H9 (cell line): ENCODE data around the gene ZMYND8. TPM values are rescaled to one million over a fixed set of nuclear protein-coding genes. Genes with fewer than 3 reads are reported as not detected.
A peak's percentile ranks its signal among the peaks of the same experiment; 100 is the strongest.

Experiments
- DNase-seq: peaks from one replicate; pipeline ENCODE4 v3.0.0-alpha.2; 2017
- H2AFZ ChIP-seq: one replicate; pipeline ENCODE4 v1.6.1; 2013; ENCODE audit warnings: mild to moderate bottlenecking, low read length, control low read depth, moderate library complexity
- H2AK5ac ChIP-seq: 2 replicates; pipeline ENCODE4 v1.6.1; 2013; ENCODE audit warnings: low read length, control low read depth, mixed read lengths; ENCODE audit not compliant: insufficient read length
- H2BK120ac ChIP-seq: one replicate; pipeline ENCODE4 v1.6.1; 2013; ENCODE audit warnings: low read depth, mild to moderate bottlenecking, low read length, control low read depth, inconsistent platforms; ENCODE audit not compliant: poor library complexity, severe bottlenecking
- H2BK12ac ChIP-seq: 2 replicates; pipeline ENCODE4 v1.6.1; 2013; ENCODE audit warnings: low read length, control low read depth, mixed read lengths, low read depth; ENCODE audit not compliant: insufficient read length
- H2BK15ac ChIP-seq: 2 replicates; pipeline ENCODE4 v1.6.1; 2013; ENCODE audit warnings: low read depth, low read length, control low read depth
- H2BK20ac ChIP-seq: one replicate; pipeline ENCODE4 v1.6.1; 2013; ENCODE audit warnings: low read depth, mild to moderate bottlenecking, low read length, control low read depth, inconsistent platforms; ENCODE audit not compliant: poor library complexity, severe bottlenecking
- H2BK5ac ChIP-seq: 2 replicates; pipeline ENCODE4 v1.6.1; 2013; ENCODE audit warnings: low read length, control low read depth, mixed read lengths; ENCODE audit not compliant: insufficient read length
- H3K14ac ChIP-seq: 2 replicates; pipeline ENCODE4 v1.6.1; 2013; ENCODE audit warnings: low read length, control low read depth; ENCODE audit not compliant: insufficient read depth
- H3K18ac ChIP-seq: 2 replicates; pipeline ENCODE4 v1.6.1; 2013; ENCODE audit warnings: low read depth, mild to moderate bottlenecking, mixed read lengths, low read length, control low read depth; ENCODE audit not compliant: insufficient read length
- H3K23ac ChIP-seq: 2 replicates; pipeline ENCODE4 v1.6.1; 2013; ENCODE audit warnings: low read length, control low read depth, mixed read lengths, low read depth; ENCODE audit not compliant: insufficient read length
- H3K23me2 ChIP-seq: 2 replicates; pipeline ENCODE4 v1.6.1; 2013; ENCODE audit warnings: low read depth, mild to moderate bottlenecking, mixed read lengths, low read length, control low read depth; ENCODE audit not compliant: insufficient read length, poor library complexity, severe bottlenecking
- H3K27ac ChIP-seq: 2 replicates; pipeline ENCODE4 v1.5.1; 2013; ENCODE audit warnings: low read length, control low read depth, mixed read lengths, low read depth; ENCODE audit not compliant: insufficient read length
- H3K27me3 ChIP-seq: 2 replicates; pipeline ENCODE4 v1.6.1; 2013; ENCODE audit warnings: low read length, control low read depth, inconsistent platforms; ENCODE audit not compliant: insufficient read depth
- H3K4ac ChIP-seq: 2 replicates; pipeline ENCODE4 v1.6.1; 2013; ENCODE audit warnings: low read depth, mild to moderate bottlenecking, control low read depth, inconsistent platforms, low read length, moderate library complexity
- H3K4me1 ChIP-seq: 2 replicates; pipeline ENCODE4 v1.6.1; 2013; ENCODE audit warnings: low read length, control low read depth, inconsistent platforms; ENCODE audit not compliant: insufficient read depth
- H3K4me2 ChIP-seq: 2 replicates; pipeline ENCODE4 v1.6.1; 2013; ENCODE audit warnings: low read length, control low read depth, mixed read lengths; ENCODE audit not compliant: insufficient read length, insufficient read depth
- H3K56ac ChIP-seq: 2 replicates; pipeline ENCODE4 v1.6.1; 2013; ENCODE audit warnings: low read depth, mild to moderate bottlenecking, mixed read lengths, low read length, control low read depth; ENCODE audit not compliant: insufficient read length
- H3K79me1 ChIP-seq: 2 replicates; pipeline ENCODE4 v1.6.1; 2013; ENCODE audit warnings: low read depth, mild to moderate bottlenecking, moderate library complexity, low read length, control low read depth, inconsistent platforms; ENCODE audit not compliant: insufficient read depth, poor library complexity, severe bottlenecking
- H3K79me2 ChIP-seq: 2 replicates; pipeline ENCODE4 v1.6.1; 2013; ENCODE audit warnings: low read length, control low read depth, inconsistent platforms; ENCODE audit not compliant: insufficient read depth
- H3K9ac ChIP-seq: 2 replicates; pipeline ENCODE4 v1.6.1; 2013; ENCODE audit warnings: low read length, control low read depth, mixed read lengths; ENCODE audit not compliant: insufficient read length; ENCODE audit errors: extremely low read depth
- H3K9me3 ChIP-seq: one replicate; pipeline ENCODE4 v1.6.1; 2013; ENCODE audit warnings: low read depth, low read length, inconsistent platforms; ENCODE audit not compliant: control insufficient read depth
- H3T11ph ChIP-seq: one replicate; pipeline ENCODE4 v1.6.1; 2013; ENCODE audit warnings: mild to moderate bottlenecking, low read length, control low read depth, inconsistent platforms
- H4K20me1 ChIP-seq: one replicate; pipeline ENCODE4 v1.6.1; 2013; ENCODE audit not compliant: control insufficient read depth, insufficient read length, insufficient read depth
- H4K5ac ChIP-seq: 2 replicates; pipeline ENCODE4 v1.6.1; 2013; ENCODE audit warnings: low read depth, mild to moderate bottlenecking, mixed read lengths, low read length, control low read depth; ENCODE audit not compliant: insufficient read length
- H4K8ac ChIP-seq: replicated peaks from 2 replicates; pipeline ENCODE4 v1.6.1; 2013; ENCODE audit warnings: low read length, control low read depth, mixed read lengths, low read depth; ENCODE audit not compliant: insufficient read length
- H4K91ac ChIP-seq: 2 replicates; pipeline ENCODE4 v1.6.1; 2013; ENCODE audit warnings: low read depth, mild to moderate bottlenecking, moderate library complexity, mixed read lengths, low read length, control low read depth; ENCODE audit not compliant: insufficient read length
- H3K27ac Mint-ChIP-seq, 3 experiments: 2 replicates in 2 of 3; 3 replicates in 1 of 3; pipeline ENCODE4 v1.8.0; 2020 to 2021; ENCODE audit warnings: mixed read lengths in 3 of 3, mild to moderate bottlenecking in 1 of 3, moderate library complexity in 1 of 3
- H3K27me3 Mint-ChIP-seq: 2 replicates; pipeline ENCODE4 v1.8.0; 2021; ENCODE audit warnings: low read depth, mild to moderate bottlenecking, moderate library complexity, mixed read lengths
- H3K36me3 Mint-ChIP-seq, 3 experiments: 2 replicates in 2 of 3; 3 replicates in 1 of 3; pipeline ENCODE4 v1.8.0; 2020 to 2021; ENCODE audit warnings: low read depth in 3 of 3, mixed read lengths in 3 of 3; ENCODE audit not compliant: insufficient read depth in 1 of 3
- H3K4me1 Mint-ChIP-seq, 2 experiments: 2 replicates each; pipeline ENCODE4 v1.8.0; 2020; ENCODE audit warnings: mixed read lengths in 2 of 2
- H3K4me3 Mint-ChIP-seq, 2 experiments: 2 replicates in 1 of 2; 3 replicates in 1 of 2; pipeline ENCODE4 v1.8.0; 2020 to 2021; ENCODE audit warnings: mild to moderate bottlenecking in 2 of 2, mixed read lengths in 2 of 2, moderate library complexity in 1 of 2
- H3K9me3 Mint-ChIP-seq, 2 experiments: 2 replicates in 1 of 2; 3 replicates in 1 of 2; pipeline ENCODE4 v1.8.0; 2020; ENCODE audit warnings: mild to moderate bottlenecking in 2 of 2, mixed read lengths in 2 of 2, moderate library complexity in 1 of 2
- WGBS: extraction: QIAGEN DNeasy Blood & Tissue Kit; methylation state at CpG from one replicate; pipeline ENCODE4 v1.1.7; 2013; ENCODE audit warnings: missing lambda C conversion rate, low lambda C conversion rate, mixed read lengths; ENCODE audit not compliant: insufficient read length; ENCODE audit errors: extremely low coverage; 5-methylcytosine and 5-hydroxymethylcytosine counted together
- total RNA-seq: library from RNA; stranded (reverse); gene quantifications from 2 replicates; pipeline ENCODE4 v1.2.1, GENCODE V29; 2021
- TF ChIP-seq, protein P1 (sequence below): fragments of 200-600 bp; sonication (generic); conservative IDR thresholded peaks from 3 replicates; pipeline ENCODE4 v1.8.0; 2021; ENCODE audit warnings: antibody characterized with exemption, mild to moderate bottlenecking

The ZMYND8 gene
- total RNA-seq, 1 experiment from 2014 or later, result 158 TPM

DNA sequence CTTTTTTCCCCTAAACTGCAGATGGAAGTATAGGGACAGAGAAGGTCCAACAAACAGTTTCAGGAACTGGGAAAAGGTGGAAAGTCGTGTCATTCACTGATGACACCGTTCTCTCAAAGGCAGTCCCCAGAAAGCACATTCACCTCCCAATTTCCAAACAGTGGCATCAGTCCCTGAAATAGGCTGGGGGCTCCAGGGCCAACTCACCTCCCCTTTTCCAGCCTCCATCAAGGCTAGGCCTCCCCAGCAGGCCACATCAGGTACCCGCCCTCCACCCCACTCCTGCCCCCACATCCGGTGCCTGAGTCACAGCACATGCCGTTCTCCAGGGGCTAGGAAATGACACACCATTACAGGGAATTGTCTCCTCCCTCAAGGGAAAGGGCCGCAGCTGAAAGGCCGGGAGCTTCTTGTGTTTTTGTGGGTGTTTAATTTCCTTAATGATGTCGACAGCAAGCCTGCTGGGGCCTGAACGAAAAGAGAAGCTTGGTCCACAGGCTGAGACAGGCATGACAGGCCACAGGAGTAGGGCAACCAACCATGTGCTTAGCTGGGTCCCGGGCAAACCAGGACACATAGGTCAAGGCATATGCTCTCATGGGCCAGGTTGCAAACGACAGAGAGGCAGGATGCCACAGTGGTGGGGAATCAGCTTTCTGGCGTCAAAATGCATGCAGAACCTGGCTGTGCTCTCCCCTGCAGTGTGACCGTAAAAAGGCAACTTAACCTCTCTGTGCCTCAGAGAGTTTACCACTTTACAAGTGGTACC is 39.2 kb downstream of the ZMYND8 start:
- Histone ChIP-seq H3K4ac (peak overlapping the region; percentile 59; the same call in 1 of the 2 replicates), H3K23ac (peak overlapping the region; percentile 70), H3K18ac (peak overlapping the region; percentile 93), H3K27me3 (no peaks in the 10 kb centered on the region), H2AK5ac (peak overlapping the region; percentile 62), H3K9ac (peak overlapping the region; percentile 85), H2BK15ac (no peak overlapping the region), H3K4me2 (peak overlapping the region; percentile 66), H3K27ac (peak overlapping the region; percentile 99), H3K14ac (peak overlapping the region; percentile 77), H3K4me1 (peaks cover 37% of the 10 kb centered on the region), H4K20me1 (no peaks in the 10 kb centered on the region), H3T11ph (peak overlapping the region; percentile 63), H3K56ac (peak overlapping the region; percentile 86), H4K5ac (peak overlapping the region; percentile 91), H2AFZ (no peak overlapping the region), H3K79me1 (no peaks in the 10 kb centered on the region), H2BK120ac (peak overlapping the region; percentile 52), H3K23me2 (peaks cover 9% of the 10 kb centered on the region), H4K91ac (peak overlapping the region; percentile 71), H3K9me3 (no peaks in the 10 kb centered on the region), H2BK20ac (no peak overlapping the region), H4K8ac (peak overlapping the region; percentile 22), H2BK12ac (peak overlapping the region; percentile 100), H2BK5ac (peak overlapping the region; percentile 98), H3K79me2 (peaks cover 24% of the 10 kb centered on the region; the same call in 1 of the 2 replicates)
- no peaks in the 10 kb centered on the region; a peak in 1 of 5 replicates for H3K9me3 Mint-ChIP-seq
- no CpG with 5 or more reads among the region's 13 CpGs for WGBS
- peaks cover 3 to 17% (median 9%) of the 10 kb centered on the region in 3 experiments for H3K36me3 Mint-ChIP-seq
- TF ChIP-seq, protein P1, sequence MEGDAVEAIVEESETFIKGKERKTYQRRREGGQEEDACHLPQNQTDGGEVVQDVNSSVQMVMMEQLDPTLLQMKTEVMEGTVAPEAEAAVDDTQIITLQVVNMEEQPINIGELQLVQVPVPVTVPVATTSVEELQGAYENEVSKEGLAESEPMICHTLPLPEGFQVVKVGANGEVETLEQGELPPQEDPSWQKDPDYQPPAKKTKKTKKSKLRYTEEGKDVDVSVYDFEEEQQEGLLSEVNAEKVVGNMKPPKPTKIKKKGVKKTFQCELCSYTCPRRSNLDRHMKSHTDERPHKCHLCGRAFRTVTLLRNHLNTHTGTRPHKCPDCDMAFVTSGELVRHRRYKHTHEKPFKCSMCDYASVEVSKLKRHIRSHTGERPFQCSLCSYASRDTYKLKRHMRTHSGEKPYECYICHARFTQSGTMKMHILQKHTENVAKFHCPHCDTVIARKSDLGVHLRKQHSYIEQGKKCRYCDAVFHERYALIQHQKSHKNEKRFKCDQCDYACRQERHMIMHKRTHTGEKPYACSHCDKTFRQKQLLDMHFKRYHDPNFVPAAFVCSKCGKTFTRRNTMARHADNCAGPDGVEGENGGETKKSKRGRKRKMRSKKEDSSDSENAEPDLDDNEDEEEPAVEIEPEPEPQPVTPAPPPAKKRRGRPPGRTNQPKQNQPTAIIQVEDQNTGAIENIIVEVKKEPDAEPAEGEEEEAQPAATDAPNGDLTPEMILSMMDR, result no peak
- H3K27ac Mint-ChIP-seq, result peak overlapping the region; percentile 99 to 100 (median 100)
- no peaks in the 10 kb centered on the region for H3K27me3 Mint-ChIP-seq
- H3K4me1 Mint-ChIP-seq, result peaks cover 79 to 86% of the 10 kb centered on the region in 2 experiments
- H3K4me3 Mint-ChIP-seq, result peak overlapping the region; percentile 68 to 74; a peak in 4 of 5 replicates
- peak; percentile 85 for DNase-seq
